GM18507 (cell line): Measurements from ENCODE around the gene SF3A2.

Source experiments
- DNase-seq: peaks from one replicate; pipeline ENCODE4 v3.0.0; 2011; ENCODE audit warnings: low read depth; ENCODE audit not compliant: insufficient read length; ENCODE audit errors: extremely low spot score
- FAIRE-seq: peaks from 2 replicates; lab custom pipeline; 2011; peaks lifted over from hg19 to GRCh38; lab: Jason Lieb, UNC

The SF3A2 gene

DNA sequence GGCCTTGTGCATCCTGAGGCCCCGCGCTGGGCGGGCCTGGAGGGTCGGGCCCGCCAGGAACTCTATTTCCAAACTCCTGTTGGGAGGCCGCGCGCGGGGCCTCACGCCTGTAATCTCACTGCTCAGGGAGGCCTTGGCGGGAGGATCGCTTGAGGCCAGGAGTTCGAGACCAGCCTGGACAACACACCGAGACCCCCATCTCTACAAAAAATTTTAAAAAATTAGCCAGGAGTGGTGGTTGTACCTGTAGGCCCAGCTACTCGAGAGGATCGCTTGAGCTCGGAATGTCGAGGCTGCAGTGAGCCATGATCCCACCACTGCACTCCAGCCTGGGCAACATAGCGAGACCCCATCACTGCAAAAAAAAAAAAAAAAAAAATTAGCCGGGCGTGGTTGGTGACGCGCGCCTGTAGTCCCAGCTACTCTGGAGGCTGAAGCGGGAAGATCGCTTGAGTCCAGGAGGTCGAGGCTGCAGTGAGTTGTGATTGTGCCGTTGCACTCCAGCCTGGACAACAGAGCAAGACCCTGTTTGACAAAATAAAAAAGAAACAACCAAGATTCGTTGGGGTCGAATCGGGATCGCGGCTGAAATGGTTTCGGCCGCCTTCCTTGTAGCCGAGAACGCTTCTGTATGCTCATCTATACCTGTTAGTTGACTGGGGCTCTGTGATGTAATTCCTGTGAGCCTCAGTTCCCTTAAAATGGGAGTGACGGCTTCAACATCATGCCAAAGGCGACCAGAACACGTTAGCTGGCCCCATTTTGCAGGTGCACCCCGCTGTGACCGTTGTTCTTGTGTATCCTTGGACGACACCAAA is 636 bp downstream of the SF3A2 start:
- FAIRE-seq (no peak), DNase-seq (no peak)

DNA sequence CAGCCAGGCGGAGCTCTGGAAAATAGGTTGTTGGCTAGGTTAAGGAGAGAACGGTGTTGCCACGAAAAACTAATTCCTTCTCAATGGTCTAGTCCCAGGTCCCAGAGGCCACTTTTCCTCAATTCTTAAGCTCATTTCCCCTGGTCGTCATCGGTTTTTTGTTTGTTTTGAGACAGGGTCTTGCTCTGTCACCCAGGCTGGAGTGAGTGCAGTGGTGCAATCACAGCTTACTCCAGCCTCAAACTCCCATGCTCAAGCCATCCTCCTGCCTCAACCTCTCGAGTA is 1.2 kb downstream of the SF3A2 start:
- DNase-seq (no peak), FAIRE-seq (no peak)

DNA sequence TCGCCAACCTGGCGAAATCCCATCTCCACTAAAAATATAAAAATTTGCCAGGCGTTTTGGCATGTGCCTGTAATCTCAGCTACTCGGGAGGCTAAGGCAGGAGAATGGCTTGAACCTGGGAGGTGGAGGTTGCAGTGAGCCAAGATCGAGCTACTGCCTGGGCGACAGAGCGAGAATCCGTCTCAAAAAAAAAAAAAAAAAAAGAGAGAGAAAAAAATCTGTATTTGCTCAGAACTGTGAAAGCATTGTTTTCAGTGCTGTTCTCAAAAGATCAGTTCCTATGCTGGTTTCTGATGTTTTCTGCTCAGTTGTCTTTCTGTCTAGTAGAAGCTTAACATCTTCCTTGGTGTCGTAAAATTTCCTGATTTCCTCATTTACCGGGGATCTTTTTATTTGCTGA is 2.5 kb downstream of the SF3A2 start:
- FAIRE-seq (peak; percentile 47), DNase-seq (no peak)

DNA sequence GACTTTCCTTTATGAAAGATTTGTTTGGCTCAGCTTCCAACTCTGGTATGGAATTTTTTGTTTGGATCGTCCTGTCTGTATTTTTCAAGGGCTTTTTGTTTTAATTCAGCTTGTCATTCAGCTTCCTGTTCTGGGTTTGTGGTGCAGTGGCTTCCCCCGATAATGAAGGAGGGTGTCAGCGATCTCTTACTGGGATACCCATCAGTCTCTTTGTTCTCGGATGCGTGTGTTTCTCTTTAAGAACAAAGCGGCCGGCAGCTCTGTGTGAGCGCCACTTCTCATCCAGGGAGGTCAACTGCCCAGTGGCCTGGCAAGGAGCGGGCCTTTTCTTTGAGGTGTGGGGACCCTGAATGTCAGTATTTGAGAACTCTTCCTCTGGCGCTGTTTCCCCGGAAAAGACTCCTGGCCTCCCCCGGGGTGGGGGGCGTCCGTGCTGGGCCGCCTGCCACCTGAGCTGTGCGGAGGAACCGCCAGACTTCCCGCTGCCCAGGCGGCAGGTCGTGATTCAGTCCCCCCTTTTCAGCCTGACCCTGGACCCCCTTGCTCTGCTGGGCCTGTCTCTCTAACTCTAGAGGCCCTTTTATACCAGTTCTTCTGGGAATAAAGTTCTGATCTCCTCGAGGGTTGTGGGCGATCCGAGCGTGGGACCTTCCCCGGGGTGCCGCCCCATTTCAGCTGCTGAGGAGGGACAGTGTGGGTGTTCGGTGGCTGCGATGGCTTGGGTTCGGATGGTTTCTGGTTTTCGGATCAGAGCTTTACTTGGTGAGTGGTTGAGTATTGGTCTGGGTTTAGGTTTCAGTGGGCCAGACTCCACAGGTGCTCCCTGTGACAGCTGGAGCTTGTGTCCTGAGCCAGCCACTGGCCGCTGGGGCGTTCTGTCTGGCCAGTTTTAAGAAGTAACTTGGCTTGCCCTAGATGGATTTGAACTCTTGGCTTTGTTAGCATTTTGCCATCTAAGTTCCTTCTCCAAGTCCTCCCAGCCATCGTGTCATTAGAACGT is 3.4 kb downstream of the SF3A2 start:
- DNase-seq: no peak
- no peak for FAIRE-seq

DNA sequence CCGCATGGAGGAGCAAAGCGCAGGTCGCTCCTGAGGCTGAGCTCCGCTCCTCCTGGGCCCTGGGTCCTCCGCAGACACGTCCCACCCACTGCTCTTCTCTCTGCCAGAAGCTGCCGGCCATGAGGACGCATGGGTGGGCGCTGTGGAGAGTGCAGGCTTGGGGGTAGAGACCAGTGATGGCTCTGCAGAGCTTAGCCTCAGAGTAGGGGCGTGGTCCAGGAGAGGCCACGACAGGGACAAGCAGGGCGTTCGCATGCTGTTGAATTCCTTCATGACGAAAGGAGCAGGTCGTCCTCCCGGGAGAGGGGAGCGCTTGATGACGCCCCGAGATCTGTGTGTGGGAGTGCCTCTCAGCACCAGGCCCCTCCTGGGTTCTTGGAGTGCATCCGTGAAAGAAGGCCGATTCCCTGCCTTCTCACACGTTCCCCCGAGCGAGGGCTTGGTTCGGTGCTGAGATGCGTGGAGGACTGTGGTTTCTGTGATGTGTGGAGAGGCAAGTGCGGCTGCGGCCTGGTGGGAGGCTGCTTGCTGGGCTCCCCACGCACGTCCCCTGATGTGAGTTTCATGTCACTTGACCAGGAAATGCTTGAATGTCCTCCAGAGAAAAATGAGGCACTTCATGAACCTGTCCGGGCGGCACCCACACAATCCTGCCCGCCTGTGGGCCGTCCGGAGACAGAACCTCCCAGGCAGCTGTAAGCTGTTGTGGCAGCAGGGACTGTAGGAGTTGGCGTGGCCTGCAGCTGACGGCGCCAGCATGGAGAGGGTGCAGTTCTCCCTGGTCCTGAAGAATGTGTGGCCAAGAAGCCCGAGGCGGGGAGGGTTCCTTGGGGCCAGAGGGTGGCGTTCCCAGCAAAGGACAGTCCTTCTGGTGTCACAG is 4.5 kb downstream of the SF3A2 start:
- no peak for DNase-seq
- FAIRE-seq: no peak

DNA sequence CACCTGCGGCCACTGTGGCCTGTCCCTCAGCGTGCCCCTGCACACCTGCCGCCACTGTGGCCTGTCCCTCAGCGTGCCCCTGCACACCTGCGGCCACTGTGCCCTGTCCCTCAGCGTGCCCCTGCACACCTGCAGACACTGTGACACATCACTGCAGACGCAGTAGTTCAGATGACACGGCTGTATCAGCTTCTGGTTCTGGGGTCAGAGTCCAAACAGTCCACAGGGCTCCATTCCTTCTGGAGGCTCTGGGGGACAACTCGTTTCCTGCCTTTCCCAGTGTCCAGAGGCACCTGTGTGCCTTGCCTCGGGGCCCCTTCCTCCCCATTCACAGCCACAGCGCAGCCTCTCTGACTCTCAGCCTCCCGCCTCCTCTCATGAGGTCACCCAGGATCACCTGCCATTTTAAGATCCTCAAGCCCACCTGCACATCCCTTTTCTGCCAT is 5.5 kb downstream of the SF3A2 start:
- DNase-seq: no peak
- no peak for FAIRE-seq

DNA sequence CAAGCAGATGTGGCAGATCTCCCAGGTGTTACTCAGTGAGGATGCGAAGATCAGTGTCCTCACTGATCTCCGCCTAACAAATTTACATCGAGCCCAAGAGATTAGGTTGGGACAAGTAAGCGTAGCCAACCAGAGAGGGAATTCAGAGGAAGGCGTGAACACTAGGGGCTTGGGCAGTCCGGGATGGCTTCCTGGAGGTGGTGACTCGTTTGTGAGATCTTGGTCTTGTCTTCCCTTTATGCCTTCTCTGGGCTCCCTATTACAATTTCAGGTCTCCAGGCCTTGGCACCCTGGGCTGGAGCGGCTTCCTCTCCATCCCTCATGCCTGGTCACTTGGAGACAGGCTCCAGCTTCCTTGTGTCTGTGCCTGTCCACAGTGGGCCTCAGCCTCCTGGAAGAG is 6.2 kb downstream of the SF3A2 start:
- FAIRE-seq (no peak), DNase-seq (no peak)

DNA sequence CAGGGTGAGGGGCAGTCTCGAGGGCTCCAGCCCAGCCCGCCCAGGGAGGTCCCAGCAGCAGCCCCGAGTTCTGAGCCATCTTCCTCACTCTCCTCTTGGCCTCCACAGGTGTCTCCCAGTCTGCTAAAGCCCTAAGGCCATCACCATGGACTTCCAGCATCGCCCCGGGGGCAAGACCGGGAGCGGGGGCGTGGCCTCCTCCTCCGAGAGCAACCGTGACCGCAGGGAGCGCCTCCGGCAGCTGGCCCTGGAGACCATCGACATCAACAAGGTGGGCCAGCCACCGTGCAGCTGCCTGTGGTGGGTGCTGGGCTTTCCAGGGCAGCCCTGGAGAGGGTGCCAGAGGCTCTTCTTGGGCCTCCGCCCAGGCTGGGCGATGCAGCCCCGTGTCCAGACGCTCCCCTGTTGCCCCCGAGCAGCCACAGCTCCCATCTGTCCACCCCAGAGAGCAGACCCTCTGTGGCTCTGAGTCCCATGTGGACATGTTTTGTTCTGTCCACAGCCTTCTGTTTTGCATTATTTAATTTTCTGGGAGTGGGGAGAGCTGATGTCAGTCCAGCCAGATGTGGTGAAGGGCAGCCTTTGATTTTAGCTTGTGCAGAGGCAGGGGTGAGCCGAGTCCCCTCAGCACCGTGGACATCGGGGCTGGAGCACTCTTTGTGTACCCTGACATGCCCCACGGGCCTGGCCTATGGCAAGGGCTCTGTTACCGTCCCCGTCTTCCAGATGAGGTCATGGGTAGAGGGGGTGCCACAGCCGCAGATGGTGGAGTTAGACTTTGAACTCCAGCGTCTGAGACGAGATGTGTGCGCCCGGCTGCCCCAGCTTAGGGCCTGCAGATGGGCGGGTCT is 6.9 kb downstream of the SF3A2 start:
- DNase-seq: no peak
- no peak for FAIRE-seq

DNA sequence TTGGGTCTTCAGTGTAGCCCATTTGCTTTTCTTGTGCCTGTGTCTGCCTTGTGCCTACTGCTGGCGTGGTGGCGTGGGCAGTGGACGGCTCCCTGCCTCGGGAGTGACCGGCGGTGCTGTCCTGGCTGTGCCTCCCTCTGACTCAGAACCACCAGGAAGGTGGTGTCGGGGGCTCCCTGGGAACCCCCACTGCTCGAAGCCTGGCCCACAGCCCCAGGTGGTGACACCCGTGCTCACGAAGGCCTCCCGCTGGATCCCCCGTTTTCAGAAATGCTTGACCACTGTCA is 7.4 kb downstream of the SF3A2 start:
- DNase-seq (no peak), FAIRE-seq (no peak)

DNA sequence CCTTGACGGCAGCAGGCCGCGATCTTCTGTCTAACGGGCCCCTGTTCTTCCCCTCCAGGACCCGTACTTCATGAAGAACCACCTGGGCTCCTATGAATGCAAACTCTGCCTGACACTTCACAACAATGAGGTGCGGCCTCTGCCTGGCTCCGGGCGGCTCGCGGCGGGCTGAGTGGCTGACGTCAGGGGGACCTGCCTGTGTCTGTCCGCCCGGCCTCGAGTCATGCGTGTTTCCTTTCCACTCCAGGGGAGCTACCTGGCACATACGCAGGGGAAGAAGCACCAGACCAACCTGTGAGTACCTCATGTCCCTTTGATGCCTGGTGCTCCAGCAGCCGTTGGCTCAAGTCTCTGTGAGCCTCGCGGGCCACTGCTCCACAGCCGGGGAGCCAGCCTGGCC is 7.9 kb downstream of the SF3A2 start:
- FAIRE-seq (no peak), DNase-seq (no peak)

DNA sequence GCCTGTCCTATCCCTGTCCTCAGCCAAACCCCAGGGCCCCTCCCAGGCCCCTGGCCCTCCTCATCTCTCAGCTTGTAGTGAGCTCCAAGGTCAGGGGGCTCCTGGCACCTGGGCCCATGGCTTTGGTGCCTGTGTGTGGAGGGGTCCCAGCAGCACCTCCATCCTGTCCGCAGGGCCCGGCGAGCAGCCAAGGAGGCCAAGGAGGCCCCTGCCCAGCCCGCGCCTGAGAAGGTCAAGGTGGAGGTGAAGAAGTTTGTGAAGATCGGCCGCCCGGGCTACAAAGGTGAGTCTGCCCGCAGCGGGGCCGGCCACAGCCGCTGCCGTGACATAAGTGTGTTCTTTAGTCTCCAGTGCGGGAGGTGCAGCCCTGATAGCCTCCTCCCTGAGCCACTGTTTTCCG is 8.6 kb downstream of the SF3A2 start:
- FAIRE-seq (no peak), DNase-seq (no peak)

DNA sequence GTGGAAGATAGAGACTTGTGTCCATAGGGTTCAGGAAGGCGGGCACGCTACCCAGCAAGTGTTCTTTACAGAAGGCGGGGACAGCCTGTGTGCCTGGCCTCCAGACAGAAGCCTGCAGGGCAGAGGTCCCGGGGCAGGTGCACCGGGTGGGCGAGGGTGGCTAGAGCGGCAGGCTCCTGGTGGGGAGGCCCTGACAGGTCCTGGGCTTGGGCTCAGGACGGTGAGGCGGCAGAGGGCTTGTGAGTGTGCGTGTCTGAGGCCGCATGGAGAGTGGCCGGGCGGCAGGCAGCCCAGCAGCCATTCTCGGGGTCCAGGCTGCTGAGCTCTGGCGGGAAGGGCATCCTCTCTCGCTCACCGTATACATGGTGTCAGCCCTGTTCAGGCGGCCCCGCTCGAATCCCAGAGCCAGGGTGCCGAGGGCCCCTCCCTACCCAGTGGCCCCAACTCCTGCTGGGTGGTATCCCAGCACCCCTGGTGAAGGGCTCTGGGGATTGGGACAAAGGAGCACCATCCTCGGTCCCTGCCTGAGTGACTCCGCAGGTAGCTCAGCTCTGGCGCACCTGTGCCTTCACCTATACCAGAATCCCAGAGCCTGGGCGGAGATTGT is 9.5 kb downstream of the SF3A2 start:
- FAIRE-seq: no peak
- DNase-seq: no peak

DNA sequence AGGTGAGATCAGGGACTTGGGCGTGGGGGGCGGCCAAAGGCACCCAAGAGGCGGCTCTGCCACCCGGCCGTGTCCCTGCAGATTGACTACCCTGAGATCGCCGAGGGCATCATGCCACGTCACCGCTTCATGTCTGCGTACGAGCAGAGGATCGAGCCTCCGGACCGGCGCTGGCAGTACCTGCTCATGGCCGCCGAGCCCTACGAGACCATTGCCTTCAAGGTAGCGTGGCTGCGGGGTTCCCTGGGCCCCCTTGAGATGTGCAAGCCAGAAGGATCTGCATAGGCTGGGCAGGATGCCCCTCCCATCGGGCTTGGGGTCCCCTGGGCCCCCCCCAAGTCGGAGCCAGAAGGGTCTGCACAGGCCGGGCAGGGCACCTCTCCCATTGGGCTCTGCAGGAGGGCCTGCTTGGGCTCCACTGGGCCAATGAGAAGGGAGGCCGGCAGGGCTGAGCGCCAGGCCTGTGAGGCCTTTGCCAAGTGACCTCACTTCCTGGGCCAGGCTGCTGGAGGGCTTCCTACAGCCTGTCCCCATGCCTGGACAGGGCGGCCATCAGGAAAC is 10.3 kb downstream of the SF3A2 start:
- DNase-seq (no peak), FAIRE-seq (no peak)

DNA sequence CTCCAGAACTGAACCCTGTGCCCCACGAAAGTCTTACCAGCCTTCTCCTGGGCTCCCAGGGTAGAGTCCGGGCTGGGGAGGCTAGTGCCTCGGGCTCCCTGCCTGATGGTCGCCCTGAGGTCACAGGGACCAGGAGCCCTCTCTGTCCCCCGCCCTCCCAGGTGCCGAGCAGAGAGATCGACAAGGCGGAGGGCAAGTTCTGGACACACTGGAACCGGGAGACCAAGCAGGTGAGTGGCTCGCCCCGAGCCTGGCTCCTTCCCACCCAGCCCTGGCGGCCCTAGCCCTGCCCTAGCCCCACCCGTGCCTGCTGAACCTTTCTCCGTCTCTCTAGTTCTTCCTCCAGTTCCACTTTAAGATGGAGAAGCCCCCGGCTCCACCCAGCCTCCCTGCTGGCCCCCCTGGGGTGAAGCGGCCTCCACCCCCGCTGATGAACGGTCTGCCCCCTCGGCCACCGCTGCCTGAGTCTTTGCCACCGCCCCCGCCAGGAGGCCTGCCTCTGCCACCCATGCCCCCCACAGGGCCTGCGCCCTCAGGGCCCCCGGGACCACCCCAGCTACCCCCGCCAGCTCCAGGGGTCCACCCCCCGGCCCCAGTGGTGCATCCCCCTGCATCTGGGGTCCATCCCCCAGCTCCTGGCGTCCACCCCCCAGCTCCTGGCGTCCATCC is 10.9 kb downstream of the SF3A2 start:
- DNase-seq (no peak), FAIRE-seq (no peak)

DNA sequence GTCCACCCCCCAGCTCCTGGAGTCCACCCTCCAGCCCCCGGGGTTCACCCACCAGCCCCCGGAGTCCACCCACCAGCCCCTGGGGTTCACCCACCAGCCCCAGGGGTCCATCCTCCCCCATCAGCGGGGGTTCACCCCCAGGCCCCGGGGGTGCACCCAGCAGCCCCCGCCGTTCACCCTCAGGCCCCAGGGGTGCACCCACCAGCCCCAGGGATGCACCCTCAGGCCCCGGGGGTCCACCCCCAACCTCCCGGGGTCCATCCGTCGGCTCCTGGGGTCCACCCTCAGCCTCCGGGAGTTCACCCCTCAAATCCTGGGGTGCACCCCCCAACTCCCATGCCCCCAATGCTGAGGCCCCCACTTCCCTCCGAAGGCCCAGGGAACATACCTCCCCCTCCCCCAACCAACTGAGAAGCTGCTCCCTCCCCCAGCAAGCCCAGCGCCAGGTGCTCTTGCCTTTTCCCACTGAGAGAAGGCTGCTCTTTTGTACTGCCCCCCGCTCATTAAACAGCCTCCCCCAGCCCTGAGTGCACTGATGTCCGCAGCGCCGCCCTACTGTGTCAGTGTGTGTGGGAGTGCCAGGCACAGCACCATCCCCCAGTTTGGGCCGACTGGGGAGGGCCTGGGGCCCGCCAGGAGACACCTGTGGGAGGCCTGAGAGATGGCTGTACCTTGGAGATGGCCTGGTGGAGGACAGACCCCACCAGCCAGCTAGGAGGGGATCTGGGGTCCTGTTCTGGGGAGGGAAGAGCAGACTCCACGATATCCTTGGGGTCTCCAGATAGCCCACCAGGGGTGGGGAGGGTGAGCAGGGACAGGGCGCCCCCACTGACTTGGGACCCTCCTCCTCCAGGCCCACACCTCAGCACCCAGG is 11.7 kb downstream of the SF3A2 start:
- FAIRE-seq (no peak), DNase-seq (no peak)

DNA sequence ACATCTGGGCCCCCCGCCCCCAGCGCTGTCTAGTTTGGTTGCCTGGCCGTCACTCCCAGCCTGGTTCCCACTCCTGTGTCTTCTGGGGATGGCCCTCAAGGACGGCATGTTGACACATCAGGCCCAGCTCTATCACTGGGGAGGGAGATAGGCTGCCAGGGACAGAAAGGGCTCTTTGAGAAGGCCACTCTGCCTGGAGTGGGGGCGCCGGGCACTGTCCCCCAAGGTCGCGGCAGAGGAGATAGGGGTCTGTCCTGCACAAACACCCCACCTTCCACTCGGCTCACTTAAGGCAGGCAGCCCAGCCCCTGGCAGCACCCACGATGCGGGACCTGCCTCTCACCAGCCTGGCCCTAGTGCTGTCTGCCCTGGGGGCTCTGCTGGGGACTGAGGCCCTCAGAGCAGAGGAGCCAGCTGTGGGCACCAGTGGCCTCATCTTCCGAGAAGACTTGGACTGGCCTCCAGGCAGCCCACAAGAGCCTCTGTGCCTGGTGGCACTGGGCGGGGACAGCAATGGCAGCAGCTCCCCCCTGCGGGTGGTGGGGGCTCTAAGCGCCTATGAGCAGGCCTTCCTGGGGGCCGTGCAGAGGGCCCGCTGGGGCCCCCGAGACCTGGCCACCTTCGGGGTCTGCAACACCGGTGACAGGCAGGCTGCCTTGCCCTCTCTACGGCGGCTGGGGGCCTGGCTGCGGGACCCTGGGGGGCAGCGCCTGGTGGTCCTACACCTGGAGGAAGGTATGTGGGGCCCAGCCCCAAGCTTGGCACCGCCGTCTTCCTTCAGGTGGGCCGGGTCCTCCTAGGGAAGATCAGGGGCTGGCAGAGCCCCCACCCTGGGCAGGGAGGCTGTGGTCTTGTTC is 12.6 kb downstream of the SF3A2 start, which contains the start of gene AMH:
Gene AMH, plus strand, starts transcription at position 314 of the 857 bp plus-strand sequence. Its CDS starts 10 bp downstream, at position 324.
- FAIRE-seq: no peak
- no peak for DNase-seq
